GM13976 (cell line): Measurements from ENCODE around the gene RSPH3.
A peak's percentile ranks its signal among the peaks of the same experiment; 100 is the strongest.
"Not testable (repeated sequence)": the region's sequence is repeated elsewhere in the genome, so short reads cannot be mapped to it uniquely, and the experiment has no call there.

Source experiments
- DNase-seq: peaks from one replicate; pipeline ENCODE4 v3.0.0; 2012; ENCODE audit warnings: low spot score
- in situ Hi-C: fragments of 300-500 bp; cut with MboI; formaldehyde crosslinking; loops from one replicate; pipeline ENCODE4 v1.12.0; 2022; ENCODE audit warnings: low sequenced_read_pairs, mixed read lengths, inconsistent platforms; ENCODE audit not compliant: unreplicated experiment
- TF ChIP-seq, protein P1 (sequence below): IDR thresholded peaks from 2 replicates; pipeline ENCODE4 v1.5.1; 2012; ENCODE audit warnings: borderline replicate concordance, mild to moderate bottlenecking; ENCODE audit not compliant: insufficient read depth; ENCODE audit errors: extremely low read depth, missing control alignments, control extremely low read depth

The RSPH3 gene

GRCh38 chr6:159023893-159024292, 23.9 kb upstream of the RSPH3 start:
- in situ Hi-C loops: no loop called here
- DNase-seq: no peak
- TF ChIP-seq, protein P1, sequence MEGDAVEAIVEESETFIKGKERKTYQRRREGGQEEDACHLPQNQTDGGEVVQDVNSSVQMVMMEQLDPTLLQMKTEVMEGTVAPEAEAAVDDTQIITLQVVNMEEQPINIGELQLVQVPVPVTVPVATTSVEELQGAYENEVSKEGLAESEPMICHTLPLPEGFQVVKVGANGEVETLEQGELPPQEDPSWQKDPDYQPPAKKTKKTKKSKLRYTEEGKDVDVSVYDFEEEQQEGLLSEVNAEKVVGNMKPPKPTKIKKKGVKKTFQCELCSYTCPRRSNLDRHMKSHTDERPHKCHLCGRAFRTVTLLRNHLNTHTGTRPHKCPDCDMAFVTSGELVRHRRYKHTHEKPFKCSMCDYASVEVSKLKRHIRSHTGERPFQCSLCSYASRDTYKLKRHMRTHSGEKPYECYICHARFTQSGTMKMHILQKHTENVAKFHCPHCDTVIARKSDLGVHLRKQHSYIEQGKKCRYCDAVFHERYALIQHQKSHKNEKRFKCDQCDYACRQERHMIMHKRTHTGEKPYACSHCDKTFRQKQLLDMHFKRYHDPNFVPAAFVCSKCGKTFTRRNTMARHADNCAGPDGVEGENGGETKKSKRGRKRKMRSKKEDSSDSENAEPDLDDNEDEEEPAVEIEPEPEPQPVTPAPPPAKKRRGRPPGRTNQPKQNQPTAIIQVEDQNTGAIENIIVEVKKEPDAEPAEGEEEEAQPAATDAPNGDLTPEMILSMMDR: no peak

GRCh38 chr6:159020011-159020410, 20.0 kb upstream of the RSPH3 start:
- TF ChIP-seq, protein P1: no peak
- DNase-seq: no peak
- in situ Hi-C loops: no loop called here

DNA sequence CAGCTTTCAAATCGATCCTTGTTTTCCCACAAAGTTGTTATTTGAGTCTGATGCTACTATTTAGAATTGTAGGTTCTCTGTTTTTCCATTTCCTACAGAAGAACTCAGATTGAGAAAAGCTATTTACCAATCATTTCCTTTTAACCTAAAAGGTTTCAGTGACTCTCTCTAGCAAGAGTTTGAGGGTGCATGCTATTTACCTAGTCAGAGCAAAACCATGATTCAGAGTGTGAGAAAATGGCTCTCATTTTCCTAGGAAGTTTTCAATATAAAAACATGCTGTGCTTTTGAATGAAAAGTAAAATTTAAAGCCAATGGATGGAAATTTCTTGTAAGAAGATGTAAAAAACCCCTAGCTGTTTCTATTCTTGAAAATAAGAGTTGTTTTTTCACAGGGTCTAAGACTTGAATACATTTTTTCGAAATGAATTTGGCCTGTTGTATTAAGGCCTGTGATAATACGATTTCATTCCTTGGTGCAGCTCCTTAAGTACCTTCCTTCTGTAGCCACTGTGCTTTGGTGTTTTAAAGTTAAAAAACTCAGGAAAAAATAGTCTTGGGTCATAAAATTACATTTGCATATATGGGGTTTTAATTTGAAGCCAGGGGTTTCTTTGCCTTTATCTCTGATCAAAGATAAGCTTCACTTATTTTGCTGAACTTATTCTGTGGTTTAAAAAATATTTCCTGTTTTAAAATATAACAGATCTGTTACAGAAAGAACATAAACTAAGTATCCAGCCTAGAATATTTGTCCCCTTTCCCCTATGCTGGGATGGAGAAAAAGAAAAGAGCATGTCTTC, 18.0 kb upstream of the RSPH3 start:
- in situ Hi-C loops: no loop called here
- peak; percentile 44 for DNase-seq
- TF ChIP-seq, protein P1: no peak

- no peak for DNase-seq
- in situ Hi-C loops: no loop called here
- TF ChIP-seq, protein P1: no peak
Observed at GRCh38 chr6:159014406-159014805, 14.4 kb upstream of the RSPH3 start.

- TF ChIP-seq, protein P1: no peak
Observed at GRCh38 chr6:159013229-159013628, 13.2 kb upstream of the RSPH3 start.

GRCh38 chr6:159012201-159012600, 12.2 kb upstream of the RSPH3 start:
- in situ Hi-C loops: no loop called here

More at GRCh38 chr6:159013229-159013628, 13.2 kb upstream of the RSPH3 start:
- in situ Hi-C loops: no loop called here
- no peak for DNase-seq

GRCh38 chr6:159010037-159010612, 10.1 kb upstream of the RSPH3 start:
- DNase-seq, in situ Hi-C loops: not testable (repeated sequence)

More at GRCh38 chr6:159012201-159012600, 12.2 kb upstream of the RSPH3 start:
- DNase-seq: no peak
- TF ChIP-seq, protein P1: no peak
